B cell (primary cell): ENCODE data around the gene CLDN4.

ENCODE experiments used
- EZH2 ChIP-seq: IDR thresholded peaks from 2 replicates; pipeline ENCODE4 v1.6.1; 2012; ENCODE audit warnings: borderline replicate concordance, low read depth, mild to moderate bottlenecking, moderate library complexity, low read length; ENCODE audit not compliant: insufficient read depth, poor library complexity, severe bottlenecking
- TF ChIP-seq, protein P1 (sequence below): fragments of 200-600 bp; IDR thresholded peaks from one replicate; pipeline ENCODE4 v1.8.0; 2022; ENCODE audit warnings: antibody characterized with exemption, mild to moderate bottlenecking

DNA sequence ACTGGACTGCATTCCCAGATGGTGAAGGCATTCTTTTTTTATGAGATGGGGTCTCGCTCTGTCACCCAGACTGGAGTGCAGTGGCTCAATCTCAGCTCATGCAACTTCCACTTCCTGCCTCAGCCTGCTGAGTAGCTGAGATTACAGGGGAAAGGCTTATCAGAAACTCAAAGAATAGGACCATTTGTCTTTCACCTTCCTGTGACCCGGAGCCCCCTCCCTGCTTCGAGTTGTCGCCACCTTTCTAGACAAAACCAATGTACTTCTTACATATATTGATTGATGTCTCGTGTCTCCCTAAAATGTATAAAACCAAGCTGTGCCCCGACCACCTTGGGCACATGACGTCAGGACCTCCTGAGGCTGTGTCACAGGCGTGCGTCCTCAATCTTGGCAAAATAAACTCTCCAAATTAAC is 13.3 kb downstream of the CLDN4 start:
- TF ChIP-seq, protein P1, sequence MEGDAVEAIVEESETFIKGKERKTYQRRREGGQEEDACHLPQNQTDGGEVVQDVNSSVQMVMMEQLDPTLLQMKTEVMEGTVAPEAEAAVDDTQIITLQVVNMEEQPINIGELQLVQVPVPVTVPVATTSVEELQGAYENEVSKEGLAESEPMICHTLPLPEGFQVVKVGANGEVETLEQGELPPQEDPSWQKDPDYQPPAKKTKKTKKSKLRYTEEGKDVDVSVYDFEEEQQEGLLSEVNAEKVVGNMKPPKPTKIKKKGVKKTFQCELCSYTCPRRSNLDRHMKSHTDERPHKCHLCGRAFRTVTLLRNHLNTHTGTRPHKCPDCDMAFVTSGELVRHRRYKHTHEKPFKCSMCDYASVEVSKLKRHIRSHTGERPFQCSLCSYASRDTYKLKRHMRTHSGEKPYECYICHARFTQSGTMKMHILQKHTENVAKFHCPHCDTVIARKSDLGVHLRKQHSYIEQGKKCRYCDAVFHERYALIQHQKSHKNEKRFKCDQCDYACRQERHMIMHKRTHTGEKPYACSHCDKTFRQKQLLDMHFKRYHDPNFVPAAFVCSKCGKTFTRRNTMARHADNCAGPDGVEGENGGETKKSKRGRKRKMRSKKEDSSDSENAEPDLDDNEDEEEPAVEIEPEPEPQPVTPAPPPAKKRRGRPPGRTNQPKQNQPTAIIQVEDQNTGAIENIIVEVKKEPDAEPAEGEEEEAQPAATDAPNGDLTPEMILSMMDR: no peak
- no peak for TF ChIP-seq EZH2
